Dermis blood vessel endothelial cell (primary cell): ENCODE results near the gene GKAP1. TPM values are rescaled to one million over a fixed set of nuclear protein-coding genes. Genes with fewer than 3 reads are reported as not detected.
A peak's percentile ranks its signal among the peaks of the same experiment; 100 is the strongest.
"Not testable (repeated sequence)": the region's sequence is repeated elsewhere in the genome, so short reads cannot be mapped to it uniquely, and the experiment has no call there.

Experiments used
- DNase-seq: peaks from one replicate; pipeline ENCODE4 v3.0.0; 2010
- total RNA-seq: library from RNA; depleted of rRNA; stranded (reverse); fragments of >200 nt; gene quantifications from 2 replicates; pipeline ENCODE4 v1.2.3, GENCODE V29; 2014

Gene GKAP1
- total RNA-seq, 1 donor from 2014 or later, result 4.3 TPM

GRCh38 chr9:83728591-83729368, 88.8 kb downstream of the GKAP1 start:
- not testable (repeated sequence) for DNase-seq

DNA sequence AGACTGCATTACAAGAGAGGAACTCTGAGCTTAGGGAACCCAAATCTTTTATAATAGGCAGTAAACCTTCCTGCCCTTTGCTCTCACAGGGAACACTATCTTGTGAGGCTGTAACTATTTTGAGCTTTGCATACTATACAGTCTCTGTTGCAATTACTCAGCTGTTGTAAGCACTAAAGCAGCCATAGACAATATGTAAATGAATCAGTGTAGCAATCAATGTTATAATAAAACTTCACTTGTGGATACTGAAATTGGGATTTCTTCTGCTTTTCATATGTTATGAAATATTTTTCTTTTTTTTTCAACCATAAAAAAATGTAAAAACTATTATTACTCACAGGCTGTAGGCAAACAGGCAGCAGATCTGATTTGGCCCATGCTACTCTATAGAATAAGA, 93.1 kb downstream of the GKAP1 start:
- DNase-seq, result no peak

GRCh38 chr9:83722726-83723495, 94.7 kb downstream of the GKAP1 start:
- no peak for DNase-seq

DNA sequence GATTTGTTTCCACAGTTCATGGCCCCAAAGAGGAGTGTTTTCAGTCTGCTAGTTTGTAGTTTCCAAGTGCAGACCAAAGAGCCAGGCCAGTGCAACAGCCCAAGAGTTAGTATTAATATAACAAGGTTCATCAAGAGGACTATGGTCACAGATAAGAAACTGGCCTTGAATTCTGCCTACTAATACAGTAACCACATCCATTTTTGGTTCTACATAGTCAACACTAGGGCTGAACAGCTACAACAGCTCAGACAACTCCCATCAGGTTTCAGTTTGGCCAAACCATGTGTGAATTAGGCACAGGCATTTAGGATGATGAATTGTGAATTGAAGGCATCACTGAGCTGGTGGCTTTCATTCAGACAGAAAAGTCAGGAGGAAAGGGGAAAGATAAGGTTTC, 96.1 kb downstream of the GKAP1 start:
- DNase-seq, result no peak

GRCh38 chr9:83715794-83716193, 101.8 kb downstream of the GKAP1 start:
- DNase-seq, result no peak

- no peak for DNase-seq
These were observed 102.3 kb downstream of the GKAP1 start for GRCh38 chr9:83715221-83715620.

GRCh38 chr9:83714329-83714728, 103.2 kb downstream of the GKAP1 start:
- DNase-seq, result peak; percentile 41

DNA sequence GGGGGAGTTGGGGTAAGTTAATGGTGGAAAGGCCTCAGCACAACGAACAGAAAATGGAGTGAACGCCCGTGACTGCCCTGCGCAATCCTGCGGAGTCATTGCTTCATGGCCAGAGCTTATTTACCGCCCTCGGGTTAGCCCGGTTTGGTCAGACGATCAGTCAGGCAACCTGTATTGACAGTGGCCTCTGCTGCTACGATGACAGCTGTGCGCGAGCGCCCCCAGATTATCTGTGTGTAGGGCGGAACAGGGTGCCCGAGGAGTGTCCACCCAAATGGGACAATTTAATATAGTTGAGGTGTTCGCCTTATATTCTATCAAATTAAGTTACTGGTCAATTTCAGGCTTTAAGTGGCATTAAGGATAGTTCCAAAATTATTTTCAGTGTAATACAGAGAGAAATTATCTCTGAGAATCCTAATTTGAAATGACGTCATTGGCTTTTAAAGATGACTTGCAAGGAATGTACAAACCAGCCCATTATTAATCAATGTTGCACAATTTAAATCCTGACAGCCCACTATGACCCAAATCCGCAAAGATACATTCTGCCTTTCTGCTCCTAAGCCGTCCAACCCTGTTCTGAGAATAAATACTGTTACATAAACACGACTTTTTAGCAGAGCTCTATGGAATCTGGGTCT, 108.9 kb downstream of the GKAP1 start:
- DNase-seq, result peak; percentile 71

DNA sequence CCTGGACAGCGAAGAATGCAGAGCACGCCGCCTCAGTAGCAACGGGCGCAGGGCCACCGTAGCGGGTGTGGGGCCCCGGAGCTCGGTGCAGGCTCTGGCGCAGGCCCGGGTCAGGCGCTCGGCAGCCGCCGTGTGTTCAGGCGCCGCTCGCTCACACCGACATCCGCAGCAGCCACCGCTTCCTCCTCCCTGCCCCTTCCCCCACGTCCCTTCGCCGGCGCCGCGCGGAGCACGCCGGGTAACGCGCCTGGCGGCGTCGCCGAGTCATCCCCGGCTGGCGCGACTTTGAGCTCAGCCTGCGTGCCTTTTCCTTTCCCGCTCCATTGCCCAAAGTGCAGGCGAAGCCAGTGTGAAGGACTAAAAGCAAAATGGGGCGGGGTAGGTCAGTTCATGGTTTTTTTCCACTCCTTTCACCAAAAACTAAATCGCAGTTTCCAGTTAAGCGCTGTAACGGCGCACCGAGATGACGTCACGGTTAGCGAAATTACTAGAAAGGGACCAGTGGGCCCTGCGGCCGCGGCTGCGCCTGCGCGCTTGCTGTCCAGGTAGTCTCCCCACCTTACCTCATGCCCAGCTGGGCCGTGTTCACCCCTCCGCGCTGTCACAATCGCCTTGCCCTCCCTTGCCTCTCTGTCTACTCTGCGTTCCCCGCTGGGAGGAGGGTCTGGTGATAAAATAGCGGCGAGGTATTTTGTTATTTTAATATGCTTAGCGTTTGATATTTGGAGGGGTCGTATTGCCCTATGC, 109.6 kb downstream of the GKAP1 start, which contains the start of gene UBQLN1:
Gene UBQLN1, minus strand, starts transcription at position 191 of the 747 bp plus-strand sequence. CDS start 279 bp downstream, outside the sequence.
- DNase-seq, result peak; percentile 97

- no peak for DNase-seq
These were observed 110.1 kb downstream of the GKAP1 start for GRCh38 chr9:83707518-83707767.

- peak; percentile 79 for DNase-seq
These were observed 110.7 kb downstream of the GKAP1 start for GRCh38 chr9:83706676-83707517.

DNA sequence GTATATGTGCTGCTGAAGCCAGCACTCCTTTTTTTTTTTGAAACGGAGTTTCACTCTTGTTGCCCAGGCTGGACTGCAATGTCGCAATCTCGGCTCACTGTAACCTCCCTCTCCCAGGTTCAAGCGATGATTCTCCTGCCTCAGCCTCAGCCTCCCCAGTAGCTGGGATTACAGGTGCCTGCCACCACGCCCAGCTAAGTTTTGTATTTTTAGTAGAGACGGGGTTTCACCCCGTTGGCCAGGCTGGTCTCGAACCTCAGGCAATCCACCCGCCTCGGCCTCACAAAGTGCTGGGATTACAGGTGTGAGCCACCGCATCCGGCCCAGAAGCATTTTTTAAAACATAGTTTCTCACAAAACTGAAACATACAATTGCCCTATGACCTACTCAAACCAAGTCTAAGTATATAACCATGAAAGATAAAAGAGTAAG, 112.3 kb downstream of the GKAP1 start:
- not testable (repeated sequence) for DNase-seq

DNA sequence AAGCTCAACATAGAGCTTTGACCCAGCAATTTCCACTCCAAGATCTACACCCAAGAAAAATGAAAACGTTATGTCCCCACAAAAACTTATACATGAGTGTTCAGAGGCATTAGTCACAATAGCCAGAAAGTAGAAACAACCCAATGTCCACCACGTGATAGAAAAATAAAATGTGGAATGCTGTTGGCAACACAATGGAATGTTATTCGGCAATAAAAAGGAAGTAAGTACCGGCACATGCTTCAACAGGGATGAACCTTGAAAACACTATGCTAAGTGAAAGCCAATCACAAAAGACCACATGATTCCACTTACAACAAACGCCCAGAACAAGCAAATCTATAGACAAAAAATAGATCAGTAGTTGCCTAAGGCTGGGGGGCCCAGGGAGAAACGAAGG, 115.8 kb downstream of the GKAP1 start:
- DNase-seq, result peak; percentile 89

DNA sequence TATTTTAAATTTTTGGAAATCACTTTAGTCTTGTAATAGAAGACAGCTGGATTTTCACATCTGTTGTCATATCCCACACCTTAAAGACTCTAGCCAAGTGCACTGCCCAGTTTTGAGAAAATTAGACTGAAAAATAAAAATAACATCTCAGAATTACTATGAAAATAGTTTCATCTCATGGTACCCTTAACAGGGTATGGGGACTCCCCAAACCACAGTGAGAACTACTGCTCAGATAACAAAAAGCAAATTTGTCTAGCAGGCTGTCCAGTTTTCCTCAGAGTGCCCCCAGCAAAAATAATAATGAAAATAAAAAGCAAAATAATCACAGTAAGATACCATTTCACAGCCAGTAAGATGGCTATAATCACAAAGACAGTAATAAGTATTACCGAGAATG, 116.3 kb downstream of the GKAP1 start:
- no peak for DNase-seq

DNA sequence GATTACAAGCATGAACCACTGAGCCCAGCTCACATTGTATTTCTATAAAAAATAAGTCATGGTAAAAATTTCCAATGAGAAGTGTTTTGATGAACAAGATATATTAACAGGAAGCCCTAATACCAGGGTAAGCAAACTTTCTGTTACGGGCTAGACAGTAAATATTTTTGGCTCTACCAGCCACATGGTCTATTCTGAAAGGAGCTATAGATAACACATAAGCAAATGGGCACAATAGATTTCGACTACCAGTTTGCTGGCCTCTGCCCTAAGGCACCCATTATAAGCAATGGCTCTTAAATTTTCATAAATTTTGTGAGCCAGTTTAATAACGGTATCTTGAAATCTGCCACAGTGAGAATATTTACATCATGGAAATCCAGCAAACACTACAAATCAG, 118.0 kb downstream of the GKAP1 start:
- no peak for DNase-seq

DNA sequence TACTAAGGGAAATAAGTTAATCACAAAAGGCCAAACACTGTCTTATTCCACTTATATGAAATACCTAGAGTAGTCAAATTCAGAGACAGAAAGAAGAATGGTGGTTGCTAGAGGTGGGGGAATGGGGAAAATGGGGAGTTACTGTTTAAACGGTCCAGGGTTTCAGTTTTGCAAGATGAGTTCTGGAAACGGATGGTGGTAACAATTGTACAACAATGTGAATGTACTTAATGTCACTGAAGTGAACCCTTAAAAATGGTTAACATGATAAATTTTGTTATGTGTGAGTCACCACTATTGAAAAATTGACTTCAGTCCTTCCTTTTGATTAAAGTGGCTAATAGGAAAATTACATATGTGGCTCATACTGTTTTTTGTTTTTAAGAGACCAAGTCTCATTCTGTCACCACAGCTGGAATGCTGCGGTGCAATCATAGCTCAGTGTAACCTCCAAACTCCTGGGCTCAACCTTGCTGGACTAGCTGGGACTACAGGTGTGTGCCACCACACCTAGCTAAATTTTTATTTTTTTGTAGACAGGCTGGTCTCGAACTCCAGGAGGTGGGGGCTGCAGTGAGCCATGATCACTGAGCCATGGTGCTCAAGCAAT, 118.5 kb downstream of the GKAP1 start:
- peak; percentile 42 for DNase-seq

GRCh38 chr9:83691492-83691891, 126.1 kb downstream of the GKAP1 start:
- DNase-seq, result no peak
